K562 (cell line): ENCODE measurements around the gene DISC1. TPM values are rescaled to one million over a fixed set of nuclear protein-coding genes. Genes with fewer than 3 reads are reported as not detected.

ENCODE experiments used
- ATAC-seq: fragments of 200-7000 bp; cut with Tn5 transposase; 3 replicates; pipeline ENCODE4 v1.9.1; 2020; ENCODE audit warnings: moderate library complexity
- BruUV-seq: library from RNA; stranded (reverse); fragments of 400-500 nt; replicated peaks from 2 replicates; lab custom pipeline; 2021; lab: Mats Ljungman, UMichigan
- CTCF ChIA-PET: fragments of 300-600 bp; formaldehyde crosslinking; extraction: SDS; loops from one replicate; lab custom pipeline; 2021; ENCODE audit warnings: low intra/inter-chr PET ratio; lab: Yijun Ruan, JAX
- POLR2A ChIA-PET: fragments of 300-600, 350-650 bp; sonication (Branson Sonifier 250); formaldehyde crosslinking; extraction: SDS; loops from one replicate; lab custom pipeline; 2021; ENCODE audit warnings: antibody characterized with exemption, inconsistent platforms; lab: Yijun Ruan, JAX
- DNase-seq, 4 experiments: peaks; one replicate each; pipeline versions ENCODE4 v3.0.0 to v3.0.0-alpha.2; 2011 to 2018; ENCODE audit warnings: low spot score in 3 of 4, mixed read lengths in 3 of 4; ENCODE audit errors: extremely low read depth in 1 of 4
- FAIRE-seq: peaks from 2 replicates; lab custom pipeline; 2011; peaks lifted over from hg19 to GRCh38; lab: Jason Lieb, UNC
- H2AFZ ChIP-seq: 2 replicates; pipeline ENCODE4 v1.6.0; 2011; ENCODE audit warnings: low read depth, low read length, control low read depth, inconsistent platforms
- H3K27ac ChIP-seq: fragments of 200-600 bp; 3 replicates; pipeline ENCODE4 v1.8.0; 2011; ENCODE audit warnings: low read depth, mild to moderate bottlenecking, control low read depth, inconsistent platforms, low read length, moderate library complexity, mixed read lengths; ENCODE audit errors: extremely low read depth
- H3K27me3 ChIP-seq, 2 experiments: fragments of 300-600 bp in 1 of 2; 2 replicates in 1 of 2; 3 replicates in 1 of 2; pipeline versions ENCODE4 v1.6.0 to v1.8.0; 2011; ENCODE audit warnings: inconsistent platforms in 2 of 2, low read length in 2 of 2, mild to moderate bottlenecking in 1 of 2, mixed read lengths in 1 of 2, moderate library complexity in 1 of 2; ENCODE audit not compliant: control insufficient read depth in 2 of 2, insufficient read depth in 2 of 2
- H3K36me3 ChIP-seq: fragments of 300-600 bp; 3 replicates; pipeline ENCODE4 v1.8.0; 2011; ENCODE audit warnings: mild to moderate bottlenecking, low read length, inconsistent platforms; ENCODE audit not compliant: control insufficient read depth, insufficient read depth
- H3K4me1 ChIP-seq, 2 experiments: fragments of 200-600 bp in 1 of 2; replicated peaks in 1 of 2; 2 replicates in 1 of 2; 3 replicates in 1 of 2; pipeline versions ENCODE4 v1.5.1 to v1.8.0; 2011; ENCODE audit warnings: inconsistent platforms in 2 of 2, low read length in 2 of 2, mild to moderate bottlenecking in 1 of 2, mixed read lengths in 1 of 2, moderate library complexity in 1 of 2; ENCODE audit not compliant: control insufficient read depth in 2 of 2, insufficient read depth in 2 of 2
- H3K4me2 ChIP-seq: 2 replicates; pipeline ENCODE4 v1.6.1; 2011; ENCODE audit warnings: low read length, control low read depth, inconsistent platforms, mixed read lengths; ENCODE audit not compliant: insufficient read depth
- H3K4me3 ChIP-seq: fragments of 200-600 bp; sonication (generic), shearing (Covaris generic); 2 replicates; pipeline ENCODE4 v1.5.1; 2016; ENCODE audit warnings: control low read depth, inconsistent platforms
- H3K79me2 ChIP-seq: fragments of 200-600 bp; 3 replicates; pipeline ENCODE4 v1.8.0; 2011; ENCODE audit warnings: low read length, inconsistent platforms; ENCODE audit not compliant: control insufficient read depth, insufficient read depth
- H3K9ac ChIP-seq, 2 experiments: 2 replicates each; pipeline versions ENCODE4 v1.6.0 to v1.6.1; 2011; ENCODE audit warnings: low read depth in 2 of 2, low read length in 2 of 2, control low read depth in 1 of 2, inconsistent platforms in 1 of 2, mild to moderate bottlenecking in 1 of 2, mixed read lengths in 1 of 2; ENCODE audit not compliant: insufficient read depth in 1 of 2
- H3K9me1 ChIP-seq: one replicate; pipeline ENCODE4 v1.6.0; 2011; ENCODE audit warnings: inconsistent platforms, mild to moderate bottlenecking, low read length, moderate library complexity; ENCODE audit not compliant: control insufficient read depth, insufficient read depth
- H3K9me3 ChIP-seq: replicated peaks from 2 replicates; pipeline ENCODE4 v1.5.1; 2011; ENCODE audit warnings: low read depth, low read length, inconsistent platforms; ENCODE audit not compliant: control insufficient read depth, insufficient read depth
- H4K20me1 ChIP-seq: replicated peaks from 2 replicates; pipeline ENCODE4 v1.6.1; 2011; ENCODE audit warnings: low read length, inconsistent platforms, mixed read lengths; ENCODE audit not compliant: control insufficient read depth, insufficient read depth
- CREM ChIP-seq: IDR thresholded peaks from 2 replicates; pipeline ENCODE4 v1.6.1; 2014; ENCODE audit warnings: antibody characterized with exemption, low read depth
- FOXK1 ChIP-seq: sonication (generic); formaldehyde crosslinking; IDR thresholded peaks from 2 replicates; pipeline ENCODE4 v1.8.0; 2022; ENCODE audit warnings: missing genetic modification reagents, mild to moderate bottlenecking, borderline replicate concordance
- FOXM1 ChIP-seq, 2 experiments: fragments of 450-650 bp in 1 of 2; sonication (generic) in 1 of 2; formaldehyde crosslinking in 1 of 2; IDR thresholded peaks; 2 replicates each; pipeline versions ENCODE4 v1.6.1 to v1.9.0; 2017 to 2022; ENCODE audit warnings: low read depth in 2 of 2, mild to moderate bottlenecking in 2 of 2, missing genetic modification reagents in 1 of 2, moderate library complexity in 1 of 2
- GABPA ChIP-seq: fragments of 200-800 bp; sonication (Bioruptor generic); conservative IDR thresholded peaks from 2 replicates; pipeline ENCODE4 v1.6.1; 2016; ENCODE audit warnings: low read depth, missing genetic modification characterization, missing compliant biosample characterization
- MTF1 ChIP-seq: fragments of 250-450 bp; sonication (Bioruptor Pico); IDR thresholded peaks from 2 replicates; pipeline ENCODE4 v1.9.0; 2021; ENCODE audit warnings: moderate library complexity, mild to moderate bottlenecking, inconsistent platforms, borderline replicate concordance
- NCOR1 ChIP-seq: fragments of 450-650 bp; IDR thresholded peaks from 2 replicates; pipeline ENCODE4 v1.6.1; 2016; ENCODE audit warnings: mild to moderate bottlenecking, moderate library complexity
- NFIX ChIP-seq: fragments of 250-450 bp; sonication (Bioruptor Pico); IDR thresholded peaks from 2 replicates; pipeline ENCODE4 v1.4.0; 2020; ENCODE audit warnings: low read depth, mild to moderate bottlenecking, moderate library complexity
- POLR2G ChIP-seq: fragments of 200-400 bp; formaldehyde crosslinking; IDR thresholded peaks from 2 replicates; pipeline ENCODE4 v1.6.1; 2017; ENCODE audit warnings: low read depth, mild to moderate bottlenecking, antibody characterized with exemption, low read length, moderate library complexity
- RBM15 ChIP-seq: fragments of 200-400 bp; formaldehyde crosslinking; IDR thresholded peaks from 2 replicates; pipeline ENCODE4 v1.6.1; 2018; ENCODE audit warnings: mild to moderate bottlenecking, low read length, moderate library complexity; ENCODE audit not compliant: insufficient read depth
- SMC3 ChIP-seq: conservative IDR thresholded peaks from 2 replicates; pipeline ENCODE4 v1.6.1; 2011; ENCODE audit warnings: low read depth, low read length, improper control_type of control experiment; ENCODE audit not compliant: insufficient read depth
- SREBF2 ChIP-seq: sonication (generic); formaldehyde crosslinking; IDR thresholded peaks from 2 replicates; pipeline ENCODE4 v1.4.0; 2020; ENCODE audit warnings: mild to moderate bottlenecking, missing genetic modification reagents
- TAF15 ChIP-seq: fragments of 200-400 bp; formaldehyde crosslinking; IDR thresholded peaks from 2 replicates; pipeline ENCODE4 v1.6.1; 2017; ENCODE audit warnings: mild to moderate bottlenecking, low read depth, low read length, moderate library complexity
- TEAD2 ChIP-seq: fragments of 450-650 bp; IDR thresholded peaks from 2 replicates; pipeline ENCODE4 v1.6.1; 2016; ENCODE audit warnings: missing genetic modification characterization, control low read depth, missing compliant biosample characterization
- ZBTB49 ChIP-seq: sonication (generic); formaldehyde crosslinking; IDR thresholded peaks from 2 replicates; pipeline ENCODE4 v1.8.0; 2022; ENCODE audit warnings: missing genetic modification reagents, mild to moderate bottlenecking, borderline replicate concordance
- ZNF507 ChIP-seq: conservative IDR thresholded peaks from 2 replicates; pipeline ENCODE4 v1.6.1; 2017; ENCODE audit warnings: missing genetic modification characterization, missing compliant biosample characterization
- ZNF584 ChIP-seq: fragments of 200-800 bp; sonication (Bioruptor generic); IDR thresholded peaks from 2 replicates; pipeline ENCODE4 v1.6.1; 2016; ENCODE audit warnings: low read depth, mild to moderate bottlenecking, missing genetic modification characterization, missing compliant biosample characterization
- ZNF592 ChIP-seq: fragments of 450-650 bp; IDR thresholded peaks from 2 replicates; pipeline ENCODE4 v1.6.1; 2017; ENCODE audit warnings: antibody characterized with exemption, mild to moderate bottlenecking
- WGBS: fragments of 100-300 bp; shearing (Covaris generic); methylation state at CpG from one replicate; pipeline ENCODE4 v1.1.6; 2016; ENCODE audit warnings: low coverage, mixed read lengths; ENCODE audit not compliant: insufficient coverage; ENCODE audit errors: missing lambda C conversion rate; 5-methylcytosine and 5-hydroxymethylcytosine counted together
- in situ Hi-C: fragments of 300-500 bp; cut with MboI; formaldehyde crosslinking; loops from 4 replicates; pipeline ENCODE4 v1.15.0; 2018; ENCODE audit warnings: inconsistent platforms, mixed read lengths
- intact Hi-C: fragments of 100-400 bp; cut with micrococcal nuclease; formaldehyde crosslinking; loops from 2 replicates; pipeline ENCODE4 v1.14.2; 2022
- polyA plus RNA-seq, 8 experiments: library from polyadenylated mRNA; depleted of rRNA in 4 of 8; stranded (reverse) in 5 of 8; unstranded in 3 of 8; fragments of >200 nt; fragmentation: Nextera tagmentation in 2 of 8; fragmentation: Illumina TruSeq in 1 of 8; extraction: Ambion mirVana in 2 of 8; extraction: Trizol in 1 of 8; gene quantifications; 2 replicates each; pipeline versions ENCODE4 v1.2.1 to v1.2.3, GENCODE V29; 2011 to 2014; ENCODE audit warnings: inconsistent platforms in 1 of 8, missing spikeins in 1 of 8
- total RNA-seq, 7 experiments: library from RNA; depleted of rRNA in 6 of 7; stranded (reverse); fragments of >200 nt in 6 of 7; fragmentation: Illumina TruSeq in 2 of 7; extraction: Trizol in 2 of 7; gene quantifications; 2 replicates each; pipeline versions ENCODE4 v1.2.1 to v1.2.3, GENCODE V29; 2011 to 2021; ENCODE audit warnings: low replicate concordance in 1 of 7

Gene DISC1
- total and polyA plus RNA-seq, 9 of the 15 experiments (the other 6 are each of a cell fraction or from before 2014, with no cell fraction given) = 0.01 to 0.11 (median 0.08) TPM; not detected in 1

GRCh38 chr1:231743966-231744365 lies 117.4 kb downstream of the DISC1 start:
- Histone ChIP-seq H3K4me1 (no peaks in the 10 kb centered on the region), H3K4me3 (no peak overlapping the region), H3K36me3 (no peaks in the 10 kb centered on the region), H2AFZ (no peak overlapping the region), H4K20me1 (no peaks in the 10 kb centered on the region), H3K9me1 (no peaks in the 10 kb centered on the region), H3K27ac (no peak overlapping the region), H3K27me3 (no peaks in the 10 kb centered on the region; a peak in 1 of 5 replicates), H3K4me2 (no peak overlapping the region), H3K9ac (no peak overlapping the region), H3K9me3 (no peaks in the 10 kb centered on the region), H3K79me2 (no peaks in the 10 kb centered on the region)
- no peak for DNase-seq
- ChIA-PET POLR2A (no interaction called here), CTCF (no interaction called here)
- 0% methylated on average over 4 of the region's 4 CpGs for WGBS
- no peak for FAIRE-seq
- no peak for ATAC-seq
- intact Hi-C loops = no loop called here
- in situ Hi-C loops = loop anchor here (25.0 kb wide), 1 partner anchor 1493 kb away; no protein-coding TSS in a partner anchor
- no TSS peak for BruUV-seq
- TF ChIP-seq ZBTB49 (CRISPR knock-in tag) (no peak), TEAD2 (tag) (no peak), SMC3 (no peak), CREM (no peak), RBM15 (no peak), MTF1 (no peak), SREBF2 (CRISPR knock-in tag) (no peak), FOXM1 (IDR thresholded peaks at IDR 0.05; ENCODE audit: low read depth) (no peak), FOXM1 (CRISPR knock-in tag; IDR thresholded peaks at IDR 0.05; ENCODE audit: low read depth) (no peak), ZNF584 (no peak), NFIX (CRISPR knock-in tag) (no peak), FOXK1 (CRISPR knock-in tag) (no peak), TAF15 (no peak), NCOR1 (no peak), POLR2G (no peak), ZNF592 (no peak), ZNF507 (tag) (no peak), GABPA (tag) (no peak)
